ENCODE data around the gene GID4. TPM values are rescaled to one million over a fixed set of nuclear protein-coding genes. Genes with fewer than 3 reads are reported as not detected.

Gene GID4
- total RNA-seq, 3 donors from 2014 or later = 5.8 to 24.4 (median 5.8) TPM

DNA sequence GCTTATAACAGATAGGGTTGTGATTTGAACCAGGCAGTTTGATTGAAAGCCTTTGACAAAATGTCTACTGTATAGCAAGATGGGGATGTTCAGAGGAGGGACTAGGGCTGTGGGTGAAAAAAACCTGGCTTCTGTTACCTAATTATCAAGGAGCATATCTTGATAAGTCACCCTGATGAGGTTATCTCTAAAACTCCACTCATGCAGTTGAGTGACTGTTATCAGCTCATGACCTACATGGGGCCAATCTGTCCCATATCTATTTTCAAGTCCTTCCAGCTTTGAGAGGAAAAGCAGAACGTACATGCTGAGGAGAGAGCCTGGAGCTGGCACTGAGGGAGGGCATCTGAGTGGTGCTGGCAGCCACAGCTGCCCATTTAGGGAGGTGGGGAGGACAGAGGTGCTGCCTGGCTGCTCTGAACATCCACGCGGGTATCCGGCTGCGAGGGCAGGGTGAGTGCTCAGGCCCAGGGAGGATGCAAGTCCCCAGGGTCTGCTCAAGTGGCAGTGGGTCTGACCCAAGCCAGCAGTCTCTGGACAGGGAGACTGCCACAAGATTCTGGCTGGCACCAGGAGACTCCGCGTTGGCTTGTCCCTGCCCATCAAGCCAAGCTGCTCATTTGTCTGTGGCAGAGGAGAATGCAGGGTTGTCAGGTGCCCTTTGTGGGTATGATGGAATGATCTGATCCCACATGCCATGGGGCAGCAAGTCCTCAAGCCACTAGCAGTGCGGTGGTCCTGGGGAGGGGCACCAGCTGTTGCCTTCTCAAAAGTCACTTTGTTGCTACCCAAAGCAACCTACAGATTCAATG is 29.4 kb upstream of the GID4 start:
- no peaks in the 10 kb centered on the region for H3K9me3 ChIP-seq
- no peak for DNase-seq
- no peaks in the 10 kb centered on the region for H3K4me1 ChIP-seq (ENCODE audit: low read depth)
- intact Hi-C loops (cut with DNase I, micrococcal nuclease) = no loop called here
- no peaks in the 10 kb centered on the region for H3K36me3 ChIP-seq (ENCODE audit: low read depth)
- TF ChIP-seq, protein P1, sequence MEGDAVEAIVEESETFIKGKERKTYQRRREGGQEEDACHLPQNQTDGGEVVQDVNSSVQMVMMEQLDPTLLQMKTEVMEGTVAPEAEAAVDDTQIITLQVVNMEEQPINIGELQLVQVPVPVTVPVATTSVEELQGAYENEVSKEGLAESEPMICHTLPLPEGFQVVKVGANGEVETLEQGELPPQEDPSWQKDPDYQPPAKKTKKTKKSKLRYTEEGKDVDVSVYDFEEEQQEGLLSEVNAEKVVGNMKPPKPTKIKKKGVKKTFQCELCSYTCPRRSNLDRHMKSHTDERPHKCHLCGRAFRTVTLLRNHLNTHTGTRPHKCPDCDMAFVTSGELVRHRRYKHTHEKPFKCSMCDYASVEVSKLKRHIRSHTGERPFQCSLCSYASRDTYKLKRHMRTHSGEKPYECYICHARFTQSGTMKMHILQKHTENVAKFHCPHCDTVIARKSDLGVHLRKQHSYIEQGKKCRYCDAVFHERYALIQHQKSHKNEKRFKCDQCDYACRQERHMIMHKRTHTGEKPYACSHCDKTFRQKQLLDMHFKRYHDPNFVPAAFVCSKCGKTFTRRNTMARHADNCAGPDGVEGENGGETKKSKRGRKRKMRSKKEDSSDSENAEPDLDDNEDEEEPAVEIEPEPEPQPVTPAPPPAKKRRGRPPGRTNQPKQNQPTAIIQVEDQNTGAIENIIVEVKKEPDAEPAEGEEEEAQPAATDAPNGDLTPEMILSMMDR (IDR thresholded peaks at IDR 0.05) = no peak
- H3K4me3 ChIP-seq = no peak overlapping the region
- ATAC-seq = no peak

DNA sequence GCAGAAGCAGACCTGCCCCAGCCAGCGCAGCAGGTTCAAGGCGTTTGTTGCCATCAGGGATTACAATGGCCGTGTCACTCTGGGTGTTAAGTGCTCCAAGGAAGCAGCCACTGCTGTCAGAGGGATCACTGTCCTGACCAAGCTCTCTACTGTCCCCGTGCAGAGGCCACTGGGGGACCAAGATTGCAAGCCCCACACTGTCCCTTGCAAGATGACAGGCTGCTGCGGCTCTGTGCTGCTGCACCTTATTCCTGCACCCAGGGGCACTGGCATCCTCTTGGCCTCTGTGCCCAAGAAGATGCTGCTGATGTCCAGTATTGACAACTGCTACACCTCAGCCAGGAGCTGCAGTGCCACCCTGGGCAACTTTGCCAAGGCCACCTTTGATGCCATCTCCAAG is 27.9 kb upstream of the GID4 start:
- Histone ChIP-seq H3K4me3 (no peak overlapping the region), H3K36me3 (ENCODE audit: low read depth) (no peaks in the 10 kb centered on the region), H3K4me1 (ENCODE audit: low read depth) (no peaks in the 10 kb centered on the region), H3K9me3 (no peaks in the 10 kb centered on the region)
- DNase-seq (no peak), ATAC-seq (no peak)
- intact Hi-C loops (cut with DNase I, micrococcal nuclease) = no loop called here
- TF ChIP-seq, protein P1 (IDR thresholded peaks at IDR 0.05) = no peak

DNA sequence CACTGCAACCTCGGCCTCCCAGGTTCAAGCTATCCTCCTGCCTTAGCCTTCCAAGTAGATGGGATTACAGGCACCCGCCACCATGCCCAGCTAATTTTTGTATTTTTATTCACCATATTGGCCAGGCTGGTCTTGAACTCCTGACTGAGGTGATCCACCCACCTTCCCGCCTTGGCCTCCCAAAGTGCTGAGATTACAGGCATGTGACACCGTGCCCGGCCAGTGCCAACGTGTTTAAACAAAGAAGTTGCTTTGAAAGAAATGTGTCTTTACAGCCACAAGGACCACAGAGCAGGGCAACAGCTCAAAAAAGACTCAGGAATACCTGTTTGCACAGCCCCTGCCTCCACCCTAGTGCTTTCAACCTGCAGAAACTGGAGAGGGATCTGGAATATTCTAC is 25.2 kb upstream of the GID4 start:
- intact Hi-C loops (cut with DNase I, micrococcal nuclease) = no loop called here
- no peak for DNase-seq
- H3K36me3 ChIP-seq (ENCODE audit: low read depth) = no peaks in the 10 kb centered on the region
- TF ChIP-seq, protein P1 (IDR thresholded peaks at IDR 0.05) = no peak
- no peaks in the 10 kb centered on the region for H3K9me3 ChIP-seq
- H3K4me3 ChIP-seq = no peak overlapping the region
- ATAC-seq = no peak
- no peaks in the 10 kb centered on the region for H3K4me1 ChIP-seq (ENCODE audit: low read depth)

DNA sequence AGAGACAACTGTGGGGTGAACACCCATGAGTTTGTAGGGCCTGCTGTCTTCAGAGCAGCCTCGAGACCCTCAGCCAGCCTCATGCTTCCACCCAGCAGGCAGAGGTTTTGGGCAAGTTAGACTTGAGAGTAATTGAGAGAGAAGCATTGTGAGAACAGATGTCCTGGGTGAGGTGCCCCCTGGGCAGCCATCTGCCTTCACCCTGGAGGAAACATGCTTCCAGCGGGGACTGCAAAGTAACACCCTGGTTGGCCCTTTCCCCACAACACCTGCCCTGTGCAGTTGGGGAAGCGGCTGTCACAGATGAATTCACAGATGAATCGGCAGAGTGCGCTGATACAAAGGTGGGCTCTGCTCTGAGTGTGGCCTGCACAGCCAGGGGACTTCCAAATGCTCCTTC is 23.6 kb upstream of the GID4 start:
- no peaks in the 10 kb centered on the region for H3K9me3 ChIP-seq
- ATAC-seq (no peak), DNase-seq (no peak)
- no peaks in the 10 kb centered on the region for H3K4me1 ChIP-seq (ENCODE audit: low read depth)
- H3K4me3 ChIP-seq = no peak overlapping the region
- intact Hi-C loops (cut with DNase I, micrococcal nuclease) = no loop called here
- TF ChIP-seq, protein P1 (IDR thresholded peaks at IDR 0.05) = no peak
- no peaks in the 10 kb centered on the region for H3K36me3 ChIP-seq (ENCODE audit: low read depth)

DNA sequence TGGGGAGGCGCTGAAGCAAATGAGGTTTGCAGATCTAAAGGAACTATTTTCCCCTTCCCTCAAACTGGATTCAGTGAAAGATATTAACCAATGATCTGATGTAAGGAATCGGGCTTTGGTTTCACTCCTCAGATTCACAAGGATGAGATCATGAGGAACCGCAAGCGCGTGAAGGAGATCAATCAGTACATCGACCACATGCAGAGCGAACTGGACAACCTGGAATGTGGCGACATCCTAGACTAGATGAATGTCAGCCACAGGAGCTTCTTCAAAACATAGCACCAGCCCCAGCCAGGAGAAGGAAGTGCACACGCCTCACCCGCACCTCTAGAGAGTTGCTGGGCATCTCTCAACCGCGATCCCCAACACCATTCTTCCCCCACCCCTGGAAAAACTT is 22.8 kb upstream of the GID4 start:
- intact Hi-C loops (cut with DNase I, micrococcal nuclease) = no loop called here
- no peak for DNase-seq
- no peak overlapping the region for H3K4me3 ChIP-seq
- H3K4me1 ChIP-seq (ENCODE audit: low read depth) = no peaks in the 10 kb centered on the region
- TF ChIP-seq, protein P1 (IDR thresholded peaks at IDR 0.05) = no peak
- H3K9me3 ChIP-seq = no peaks in the 10 kb centered on the region
- no peaks in the 10 kb centered on the region for H3K36me3 ChIP-seq (ENCODE audit: low read depth)
- ATAC-seq = no peak

All from mucosa of descending colon (tissue), 3 donors.